Muscle layer of colon (tissue), 2 donors: ENCODE measurements around the gene GAA.
A peak's percentile ranks its signal among the peaks of the same experiment; 100 is the strongest.

ENCODE experiments used
- H3K27ac ChIP-seq: one replicate; pipeline ENCODE4 v1.7.0; 2013; ENCODE audit warnings: low read depth, mild to moderate bottlenecking, low read length, moderate library complexity
- H3K27me3 ChIP-seq, 2 donors: one replicate each; pipeline ENCODE4 v1.7.0; 2013; ENCODE audit warnings: low read length in 2 of 2, mild to moderate bottlenecking in 2 of 2; ENCODE audit not compliant: insufficient read depth in 2 of 2, control insufficient read depth in 1 of 2
- H3K36me3 ChIP-seq: one replicate; pipeline ENCODE4 v1.7.0; 2013; ENCODE audit warnings: mild to moderate bottlenecking, low read length; ENCODE audit not compliant: insufficient read depth
- H3K4me1 ChIP-seq: one replicate; pipeline ENCODE4 v1.7.0; 2013; ENCODE audit warnings: mild to moderate bottlenecking, low read length; ENCODE audit not compliant: insufficient read depth
- H3K4me3 ChIP-seq, 2 donors: one replicate each; pipeline ENCODE4 v1.7.0; 2013; ENCODE audit warnings: low read length in 2 of 2, low read depth in 1 of 2, mild to moderate bottlenecking in 1 of 2, moderate library complexity in 1 of 2
- H3K9ac ChIP-seq: one replicate; pipeline ENCODE4 v1.7.0; 2013; ENCODE audit warnings: low read length
- H3K9me3 ChIP-seq: one replicate; pipeline ENCODE4 v1.7.0; 2013; ENCODE audit warnings: mild to moderate bottlenecking, low read length
- donor health status: abdominal sarcoma.
- donor health status: Adenocarcinoma of cecum.

The GAA gene

GRCh38 chr17:80101011-80101945 lies at the start of gene GAA:
Gene GAA, plus strand, starts transcription at chr17:80101581. Its CDS starts 3,006 bp downstream, at chr17:80104587.
- Histone ChIP-seq H3K27ac (peak within 1 kb of the TSS; percentile 95), H3K4me1 (peaks cover 20% of the 10 kb centered on the region), H3K27me3 (no peaks in the 10 kb centered on the region), H3K4me3 (peak within 1 kb of the TSS; percentile 75 to 88), H3K9ac (peak within 1 kb of the TSS; percentile 57), H3K9me3 (no peaks in the 10 kb centered on the region), H3K36me3 (no peaks in the 10 kb centered on the region)

GRCh38 chr17:80051681-80052080 lies 49.7 kb upstream of the GAA start:
- no peaks in the 10 kb centered on the region for H3K27me3 ChIP-seq
- no peak overlapping the region for H3K27ac ChIP-seq
- H3K4me3 ChIP-seq, result no peak overlapping the region
- H3K9ac ChIP-seq, result no peak overlapping the region
- H3K4me1 ChIP-seq, result no peaks in the 10 kb centered on the region
- H3K9me3 ChIP-seq, result no peaks in the 10 kb centered on the region
- H3K36me3 ChIP-seq, result peaks cover 5% of the 10 kb centered on the region

- H3K9me3 ChIP-seq, result no peaks in the 10 kb centered on the region
- peaks cover 5% of the 10 kb centered on the region for H3K36me3 ChIP-seq
- H3K9ac ChIP-seq, result no peak overlapping the region
- no peaks in the 10 kb centered on the region for H3K27me3 ChIP-seq
- no peak overlapping the region for H3K27ac ChIP-seq
- H3K4me1 ChIP-seq, result no peaks in the 10 kb centered on the region
- H3K4me3 ChIP-seq, result no peak overlapping the region
Measured at GRCh38 chr17:80053102-80053501, 48.3 kb upstream of the GAA start.

DNA sequence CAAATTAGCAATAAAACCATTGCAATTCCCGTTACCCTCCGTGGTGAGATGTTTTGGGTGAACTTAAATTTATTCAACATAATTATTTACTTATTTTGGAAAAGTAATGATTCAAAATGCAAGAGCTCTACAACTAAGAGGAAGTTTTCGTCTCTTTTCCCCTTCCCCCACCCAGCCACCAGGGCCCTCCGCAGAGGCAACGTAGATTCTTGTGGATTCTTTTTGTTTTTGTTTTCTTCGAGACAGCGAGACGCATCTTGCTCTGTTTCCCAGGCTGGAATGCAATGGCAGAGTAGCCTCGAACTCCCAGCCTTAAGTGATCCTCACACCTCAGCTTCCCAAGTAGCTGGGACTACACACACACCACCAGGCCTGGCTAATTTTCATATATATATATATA lies 45.8 kb upstream of the GAA start:
- H3K27me3 ChIP-seq, result no peaks in the 10 kb centered on the region
- H3K4me3 ChIP-seq, result no peak overlapping the region
- H3K4me1 ChIP-seq, result no peaks in the 10 kb centered on the region
- no peaks in the 10 kb centered on the region for H3K9me3 ChIP-seq
- H3K36me3 ChIP-seq, result no peaks in the 10 kb centered on the region
- no peak overlapping the region for H3K27ac ChIP-seq
- no peak overlapping the region for H3K9ac ChIP-seq

GRCh38 chr17:80058311-80058955 lies 42.9 kb upstream of the GAA start:
- Histone ChIP-seq H3K27ac (no peak overlapping the region), H3K9me3 (no peaks in the 10 kb centered on the region), H3K9ac (no peak overlapping the region)

GRCh38 chr17:80060644-80061043 lies 40.7 kb upstream of the GAA start:
- Histone ChIP-seq H3K4me3 (no peak overlapping the region), H3K9ac (no peak overlapping the region), H3K27me3 (no peaks in the 10 kb centered on the region), H3K9me3 (no peaks in the 10 kb centered on the region), H3K36me3 (no peaks in the 10 kb centered on the region), H3K4me1 (no peaks in the 10 kb centered on the region), H3K27ac (no peak overlapping the region)

More at GRCh38 chr17:80058311-80058955, 42.9 kb upstream of the GAA start:
- Histone ChIP-seq H3K36me3 (no peaks in the 10 kb centered on the region), H3K27me3 (no peaks in the 10 kb centered on the region), H3K4me1 (no peaks in the 10 kb centered on the region), H3K4me3 (no peak overlapping the region)

GRCh38 chr17:80061421-80061820 lies 40.0 kb upstream of the GAA start:
- Histone ChIP-seq H3K9me3 (no peaks in the 10 kb centered on the region), H3K9ac (no peak overlapping the region), H3K36me3 (no peaks in the 10 kb centered on the region), H3K4me1 (no peaks in the 10 kb centered on the region), H3K27ac (no peak overlapping the region), H3K27me3 (no peaks in the 10 kb centered on the region), H3K4me3 (no peak overlapping the region)

GRCh38 chr17:80063830-80064585 lies 37.4 kb upstream of the GAA start:
- Histone ChIP-seq H3K9ac (no peak overlapping the region), H3K9me3 (no peaks in the 10 kb centered on the region), H3K4me3 (no peak overlapping the region), H3K27ac (no peak overlapping the region), H3K4me1 (peaks cover 6% of the 10 kb centered on the region), H3K27me3 (no peaks in the 10 kb centered on the region), H3K36me3 (no peaks in the 10 kb centered on the region)

DNA sequence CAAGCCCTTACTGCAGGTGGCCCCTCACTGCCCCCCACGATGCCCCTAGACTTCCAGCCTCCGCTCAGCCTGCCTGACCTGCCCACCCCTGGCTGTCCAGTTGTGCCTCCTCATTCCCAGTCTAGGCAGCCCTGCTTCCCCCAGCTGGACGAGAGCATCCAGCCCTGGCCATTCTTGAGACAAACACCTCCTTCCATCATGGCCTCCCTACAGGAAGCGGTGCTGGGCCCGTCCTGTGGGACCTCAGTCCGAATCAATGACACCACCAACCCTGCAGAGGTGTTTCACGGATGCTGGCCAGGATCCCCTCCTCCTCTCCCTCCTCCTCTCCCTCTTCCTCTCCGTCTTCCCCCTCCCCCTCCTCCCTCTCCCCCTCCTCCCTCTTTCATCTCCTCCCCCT lies 36.7 kb upstream of the GAA start:
- no peaks in the 10 kb centered on the region for H3K9me3 ChIP-seq
- no peaks in the 10 kb centered on the region for H3K27me3 ChIP-seq
- H3K4me3 ChIP-seq, result no peak overlapping the region
- no peak overlapping the region for H3K27ac ChIP-seq
- no peaks in the 10 kb centered on the region for H3K36me3 ChIP-seq
- peaks cover 6% of the 10 kb centered on the region for H3K4me1 ChIP-seq
- no peak overlapping the region for H3K9ac ChIP-seq

DNA sequence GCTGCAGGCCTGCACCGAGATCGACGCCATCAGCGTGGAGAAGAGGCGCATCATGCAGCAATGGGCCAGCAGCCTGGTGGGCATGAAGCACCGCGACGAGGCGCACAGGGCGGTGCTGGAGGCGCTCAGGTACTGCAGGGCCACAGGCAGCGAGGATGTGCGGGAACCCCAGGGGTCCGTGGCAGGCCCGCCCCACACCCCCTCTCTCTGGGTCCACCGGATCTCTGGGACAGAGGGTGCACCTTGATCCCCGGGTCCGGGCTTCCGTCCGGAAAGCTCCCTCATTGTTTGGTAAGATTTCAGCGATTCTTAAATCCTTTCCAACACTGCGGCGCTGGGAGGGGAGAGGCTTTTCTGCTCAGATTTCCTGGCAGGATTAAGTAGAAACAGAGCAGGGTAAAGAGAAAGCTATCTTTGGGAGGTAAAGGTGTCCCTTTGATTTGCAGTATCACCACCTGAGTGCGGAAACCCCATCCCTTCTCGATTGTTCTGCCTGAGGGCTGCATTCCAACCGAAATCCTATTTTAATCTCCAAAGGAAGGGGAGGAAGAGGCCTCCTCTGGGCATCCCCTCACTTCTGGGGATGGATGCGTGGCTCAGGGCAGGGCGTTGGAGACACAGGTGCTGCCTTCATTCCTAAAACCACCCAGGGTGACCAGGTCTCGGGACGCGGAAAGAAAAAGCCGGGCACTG lies 35.8 kb upstream of the GAA start:
- H3K4me1 ChIP-seq, result peaks cover 8% of the 10 kb centered on the region
- H3K36me3 ChIP-seq, result no peaks in the 10 kb centered on the region
- no peak overlapping the region for H3K9ac ChIP-seq
- H3K9me3 ChIP-seq, result no peaks in the 10 kb centered on the region
- H3K4me3 ChIP-seq, result no peak overlapping the region
- no peaks in the 10 kb centered on the region for H3K27me3 ChIP-seq
- H3K27ac ChIP-seq, result no peak overlapping the region
